Measurements from ENCODE around the gene IL15RA.

The IL15RA gene

DNA sequence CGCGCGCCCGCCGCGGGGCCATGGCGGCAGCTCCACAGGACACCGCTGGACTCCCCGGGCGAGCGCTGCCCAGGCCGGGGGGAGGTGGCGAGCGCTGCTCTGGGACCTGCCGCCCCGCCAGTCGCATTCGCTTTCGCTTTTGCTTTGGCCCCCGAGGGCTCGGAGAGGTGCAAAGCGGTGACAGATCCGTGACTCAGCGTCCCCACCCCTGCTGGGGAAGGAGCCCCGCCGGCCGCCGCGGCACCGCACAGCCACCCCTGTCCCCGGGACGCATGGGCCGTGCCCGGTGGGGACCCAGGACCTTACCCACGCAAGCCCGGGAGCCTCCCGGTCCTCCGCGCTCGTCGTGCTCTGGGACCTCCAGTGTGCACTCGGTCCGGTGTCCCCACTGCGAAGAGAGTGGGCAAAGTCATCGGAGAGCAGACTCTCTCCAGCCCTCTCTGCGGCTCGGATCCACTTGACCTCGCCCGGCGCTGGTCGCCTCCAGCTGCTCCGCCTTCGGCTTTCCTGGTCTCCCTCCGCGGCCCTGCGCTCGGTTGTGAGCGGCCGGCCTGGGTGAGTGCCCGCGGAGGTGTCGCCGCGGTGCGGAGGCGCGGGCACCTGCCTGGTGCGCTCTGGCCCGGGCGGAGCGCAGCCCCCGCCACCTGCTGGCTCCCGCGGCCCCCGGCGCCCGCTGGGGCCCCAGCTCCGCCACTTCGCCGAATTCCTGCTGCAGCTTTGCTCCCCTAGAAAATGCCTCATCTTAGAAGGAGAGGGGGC, at the start of gene IL15RA:
TSS of gene IL15RA (minus strand) at position 73 of the 759 bp plus-strand sequence. CDS start at position 22, 51 bp downstream.
- peak; percentile 85 for DNase-seq (ENCODE audit: low read depth, low spot score)

- no peak for DNase-seq (ENCODE audit: low read depth, low spot score)
Measured at GRCh38 chr10:6025683-6026255, 48.4 kb upstream of the IL15RA start.

- DNase-seq (ENCODE audit: low read depth, low spot score): no peak
Measured at GRCh38 chr10:6024334-6024682, 47.0 kb upstream of the IL15RA start.

- peak; percentile 16 for DNase-seq (ENCODE audit: low read depth, low spot score)
Measured at GRCh38 chr10:6023661-6024333, 46.5 kb upstream of the IL15RA start.

DNA sequence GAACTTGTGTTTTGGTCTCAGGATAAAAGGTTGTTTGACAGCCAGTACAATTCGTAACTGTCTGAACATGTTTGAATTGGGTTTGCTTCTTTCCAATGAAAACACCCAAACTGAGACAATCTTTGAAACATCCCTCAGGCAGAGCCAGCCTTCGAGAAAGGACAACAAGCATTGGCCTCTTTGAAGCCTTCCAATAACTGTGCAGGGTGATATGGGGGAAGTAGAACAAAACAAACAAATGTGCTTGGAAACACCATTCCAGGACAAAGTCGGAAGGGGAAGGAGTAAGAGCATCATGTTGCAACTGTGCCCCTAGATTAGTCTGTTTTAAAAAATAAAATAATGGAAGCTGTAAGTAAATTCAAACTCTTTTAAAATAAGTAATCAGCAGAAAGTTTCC, 45.3 kb upstream of the IL15RA start:
- DNase-seq (ENCODE audit: low read depth, low spot score): no peak

DNA sequence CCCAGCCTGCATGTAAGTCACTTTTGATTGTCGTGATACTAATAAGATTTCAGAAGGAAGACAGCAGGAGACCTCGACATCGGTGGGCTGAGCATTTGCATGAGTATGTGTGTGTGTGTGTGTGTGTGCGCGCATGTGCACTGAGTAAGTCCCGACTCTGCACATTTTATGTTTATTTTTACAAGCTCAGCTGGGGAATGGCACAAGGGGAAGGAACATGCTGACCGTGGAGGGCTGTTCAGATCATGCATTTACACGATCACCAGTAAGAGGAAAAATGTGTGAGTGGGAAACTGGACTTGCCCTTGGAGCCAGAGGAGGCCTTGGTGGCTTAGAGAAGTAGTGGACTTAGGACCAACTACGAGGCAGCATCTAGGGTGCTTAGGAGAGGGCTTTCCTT, 43.5 kb upstream of the IL15RA start:
- DNase-seq (ENCODE audit: low read depth, low spot score): no peak

DNA sequence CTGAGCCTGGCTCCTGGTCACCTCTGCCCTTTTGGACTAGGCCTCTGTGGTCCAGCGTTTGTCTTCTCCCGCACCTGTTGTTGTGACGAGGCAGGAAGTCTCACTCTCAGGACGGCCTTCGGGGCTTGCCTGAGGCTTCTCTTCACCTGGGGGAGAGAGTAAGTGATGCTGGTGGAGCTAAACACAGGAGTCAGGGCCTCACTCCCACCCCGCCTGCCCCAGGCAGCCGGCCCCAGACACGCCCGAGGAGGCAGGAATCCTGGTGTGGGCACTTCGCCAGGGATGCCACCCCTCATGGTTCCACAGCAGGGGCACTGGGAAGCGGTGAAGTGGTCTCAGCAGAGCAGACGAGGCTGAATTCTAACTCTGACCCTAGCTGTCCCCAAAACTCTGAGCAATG, 42.5 kb upstream of the IL15RA start:
- no peak for DNase-seq (ENCODE audit: low read depth, low spot score)

- DNase-seq (ENCODE audit: low read depth, low spot score): no peak
Measured at GRCh38 chr10:6019010-6019782, 41.9 kb upstream of the IL15RA start.

- DNase-seq (ENCODE audit: low read depth, low spot score): no peak
Measured at GRCh38 chr10:6018422-6018821, 41.1 kb upstream of the IL15RA start.

DNA sequence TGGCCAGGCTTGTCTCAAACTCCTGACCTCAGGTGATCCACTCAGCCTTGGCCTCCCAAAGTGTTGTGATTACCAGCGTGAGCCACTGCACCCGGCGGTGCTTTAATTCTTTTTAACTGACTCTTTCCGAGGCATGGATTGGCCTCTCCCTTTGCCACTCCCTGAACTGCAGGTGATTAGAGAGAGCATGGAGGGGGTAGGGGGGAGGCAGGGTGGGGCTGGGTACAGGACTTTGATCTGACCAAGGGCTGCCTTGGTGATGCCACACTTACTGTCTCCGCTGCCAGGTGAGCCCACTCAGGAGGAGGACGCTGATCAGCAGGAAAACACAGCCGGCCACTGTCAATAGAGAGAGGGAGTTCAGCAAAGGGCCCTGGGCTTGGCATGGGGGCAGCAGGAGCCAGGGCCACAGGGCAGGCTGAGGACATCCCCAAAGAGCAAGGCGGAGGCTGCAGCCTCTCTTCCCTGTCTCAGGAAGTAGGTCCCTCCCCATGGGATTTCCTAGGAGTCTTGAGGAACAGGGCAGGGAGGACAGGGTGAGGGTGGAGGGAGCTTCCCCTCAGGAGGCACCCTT, 40.5 kb upstream of the IL15RA start:
- DNase-seq (ENCODE audit: low read depth, low spot score): no peak

- peak; percentile 62 for DNase-seq (ENCODE audit: low read depth, low spot score)
Measured at GRCh38 chr10:6014241-6014761, 37.0 kb upstream of the IL15RA start.

DNA sequence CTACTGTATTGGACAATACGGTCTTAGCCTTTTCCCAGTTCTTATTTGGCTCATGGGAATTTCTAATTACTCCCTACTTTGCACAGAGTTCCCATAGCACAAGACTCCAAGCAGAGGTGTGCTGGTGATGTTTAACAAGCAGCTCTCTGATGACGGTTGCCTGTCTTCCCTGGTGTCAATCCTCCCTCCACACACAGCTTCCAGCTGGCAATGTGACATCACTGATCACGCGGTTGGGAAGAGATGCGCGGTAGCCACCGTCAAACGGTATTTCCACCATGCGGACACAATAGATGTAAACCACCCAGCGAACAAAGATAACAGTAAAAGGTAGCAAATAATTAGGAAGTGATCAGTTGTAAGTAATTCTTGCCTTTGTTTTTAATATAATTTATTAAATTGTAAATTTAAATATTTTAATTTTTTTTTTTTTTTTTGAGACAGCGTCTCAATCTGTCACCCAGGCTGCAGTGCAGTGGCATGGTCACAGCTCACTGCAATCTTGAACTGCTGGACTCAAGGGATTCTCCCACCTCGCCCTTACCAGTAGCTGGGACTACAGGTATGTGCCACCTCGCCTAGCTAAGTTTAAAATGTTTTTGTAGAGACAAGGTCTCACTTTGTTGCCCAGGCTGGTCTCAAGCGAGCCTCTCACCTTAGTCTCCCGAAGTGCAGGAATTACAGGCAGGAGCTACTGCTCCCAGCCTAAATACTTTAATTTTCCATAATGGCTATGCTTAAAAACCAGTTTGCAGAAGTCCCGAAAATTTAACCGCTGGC, 36.3 kb upstream of the IL15RA start:
- DNase-seq (ENCODE audit: low read depth, low spot score): no peak

DNA sequence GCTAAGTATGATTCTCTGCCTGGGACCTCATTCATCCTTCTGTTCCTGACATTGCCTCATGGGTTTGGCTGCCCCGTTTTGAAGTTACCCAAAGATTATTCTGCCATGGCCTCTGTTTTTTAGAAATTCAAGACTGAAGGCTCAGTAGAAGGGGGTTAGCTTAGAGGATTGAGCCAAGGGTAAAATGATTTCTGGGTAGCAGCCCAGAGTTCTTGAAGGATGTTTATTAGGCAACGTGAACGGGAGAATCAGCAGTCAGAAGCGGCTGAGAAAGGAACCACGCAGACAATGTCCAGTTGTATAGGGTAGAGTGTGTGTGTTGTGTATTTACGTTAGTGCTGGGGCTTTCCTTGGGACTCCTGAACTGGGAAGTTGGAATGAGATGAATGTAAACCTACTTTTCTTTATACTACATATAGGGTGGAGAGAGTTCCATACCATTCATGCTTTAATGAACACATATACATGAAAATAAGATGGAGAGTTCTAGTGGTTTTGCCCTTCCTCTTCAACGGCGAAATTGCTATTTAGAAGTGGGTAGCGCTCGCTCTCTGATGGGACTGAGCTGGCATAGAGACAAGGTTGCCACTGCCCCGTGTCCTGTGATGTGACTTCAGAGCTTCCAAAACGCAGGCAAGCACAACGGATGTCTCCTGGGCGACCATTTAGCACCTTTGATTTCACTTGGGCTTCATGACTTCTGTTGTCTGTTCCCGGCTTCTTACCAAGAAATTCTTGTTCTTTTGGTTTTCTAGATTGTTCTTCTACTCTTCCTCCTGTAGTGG, 35.0 kb upstream of the IL15RA start:
- no peak for DNase-seq (ENCODE audit: low read depth, low spot score)

DNA sequence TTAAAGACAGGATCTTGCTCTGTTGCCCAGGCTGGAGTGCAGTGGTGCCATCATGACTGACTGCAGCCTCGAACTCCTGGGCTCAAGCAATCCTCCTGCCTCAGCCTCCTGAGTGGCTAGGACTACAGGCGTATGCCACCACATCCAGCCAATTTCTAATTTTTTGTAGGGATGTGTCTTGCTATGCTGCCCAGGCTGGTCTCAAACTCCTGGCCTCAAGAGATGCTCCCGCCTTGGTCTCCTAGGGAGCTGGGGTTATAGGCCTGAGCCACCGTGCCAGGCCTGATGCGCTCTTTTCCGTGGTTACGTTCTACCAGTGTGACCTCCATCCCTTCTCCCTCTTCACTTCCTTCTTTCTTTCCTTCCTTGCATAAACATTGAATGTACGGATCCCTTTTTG, 34.2 kb upstream of the IL15RA start:
- DNase-seq (ENCODE audit: low read depth, low spot score): no peak

- no peak for DNase-seq (ENCODE audit: low read depth, low spot score)
Measured at GRCh38 chr10:6010569-6010968, 33.2 kb upstream of the IL15RA start.

DNA sequence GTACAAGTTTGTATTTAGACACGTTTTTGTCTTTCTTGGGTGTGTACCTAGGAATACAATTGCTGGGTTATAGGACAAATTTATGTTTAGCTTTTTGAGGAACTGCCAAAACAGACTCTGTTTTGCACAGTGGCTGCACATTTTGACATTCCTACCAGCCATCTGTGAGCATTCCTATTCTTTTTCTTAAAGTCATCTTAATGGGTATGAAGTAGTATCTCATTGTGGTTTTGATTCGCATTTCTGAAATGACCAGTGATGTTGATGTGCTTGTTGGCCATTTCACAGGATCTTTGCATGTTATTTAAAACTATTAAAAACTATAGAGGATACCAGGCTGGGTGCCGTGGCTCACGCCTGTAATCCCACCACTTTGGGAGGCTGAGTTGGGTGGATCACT, 32.6 kb upstream of the IL15RA start:
- DNase-seq (ENCODE audit: low read depth, low spot score): no peak

DNA sequence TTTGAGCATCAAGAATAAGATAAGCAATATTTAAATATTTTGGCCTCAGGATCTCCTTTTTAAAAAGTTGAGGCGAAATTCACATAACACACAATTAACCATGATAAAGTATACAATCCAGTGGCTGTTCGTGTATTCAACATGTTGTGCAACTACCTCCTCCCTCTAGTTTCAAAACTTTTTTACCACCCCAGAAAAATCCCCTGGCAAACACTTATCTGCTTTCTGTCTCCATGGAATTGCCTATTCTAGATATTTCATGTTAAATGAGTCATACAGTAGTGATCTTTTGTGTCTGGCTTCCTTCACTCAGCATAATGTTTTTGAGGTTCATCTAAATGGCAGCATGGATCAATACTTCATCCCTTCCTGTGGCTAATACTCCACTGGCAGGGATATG, 31.8 kb upstream of the IL15RA start:
- peak; percentile 30 for DNase-seq (ENCODE audit: low read depth, low spot score)

DNA sequence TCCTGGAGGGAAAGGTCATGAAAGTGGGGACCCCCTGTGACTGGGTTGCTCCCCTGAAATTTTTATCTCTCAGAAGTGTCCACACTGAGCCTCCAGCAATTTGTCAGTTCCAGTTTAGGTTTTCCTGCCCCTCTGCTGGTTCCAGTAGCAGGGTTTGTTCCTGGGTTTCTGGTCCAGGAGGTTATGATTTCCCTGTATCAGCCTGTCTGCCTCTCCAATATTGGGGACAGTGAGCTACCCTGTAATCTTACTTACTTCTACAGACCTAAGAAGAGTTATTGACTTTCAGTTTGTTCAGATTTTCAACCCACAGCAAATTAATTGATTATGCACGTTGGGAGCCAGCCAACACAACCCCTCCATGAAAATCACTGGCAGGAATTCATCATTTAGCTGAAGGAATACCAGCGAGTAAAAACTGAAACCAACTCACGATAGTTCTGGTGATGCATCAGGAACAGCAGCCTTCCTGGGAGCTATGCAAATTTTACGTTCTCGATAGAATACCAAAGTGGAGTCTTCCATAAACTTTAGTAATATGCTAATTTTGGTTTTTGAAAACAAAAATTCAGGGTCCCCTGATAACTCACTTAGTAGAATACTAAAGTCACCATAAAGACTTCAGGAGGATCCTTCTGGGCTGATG, 31.3 kb upstream of the IL15RA start:
- DNase-seq (ENCODE audit: low read depth, low spot score): no peak

- no peak for DNase-seq (ENCODE audit: low read depth, low spot score)
Measured at GRCh38 chr10:6006991-6007390, 29.6 kb upstream of the IL15RA start.

DNA sequence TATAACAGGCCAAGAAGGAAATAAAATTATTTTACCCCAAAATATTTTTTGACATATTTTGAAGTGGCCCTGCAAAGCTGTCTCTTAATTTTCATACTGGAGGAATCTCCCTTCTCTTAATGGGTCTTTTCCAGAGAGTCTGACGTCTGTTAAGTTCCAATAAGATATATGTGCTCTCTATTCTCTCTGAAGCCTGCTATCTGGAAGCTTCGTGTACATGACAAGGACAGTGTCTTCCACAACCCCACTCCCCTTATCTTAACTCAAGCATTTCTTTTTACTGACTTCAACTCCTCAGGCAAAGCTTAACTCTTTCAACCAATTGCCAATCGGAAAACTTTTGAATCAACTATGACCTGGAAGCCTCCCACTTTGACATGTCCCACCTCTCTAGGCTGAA, 29.2 kb upstream of the IL15RA start:
- DNase-seq (ENCODE audit: low read depth, low spot score): no peak

Data from astrocyte of the hippocampus (primary cell).